WI38 (cell line): Measurements from ENCODE around the gene MZF1.

ENCODE experiments used
- H3K4me3 ChIP-seq: 2 replicates; pipeline ENCODE4 v1.5.1; 2011; ENCODE audit warnings: low read depth, mild to moderate bottlenecking, control low read depth, low read length
- CTCF ChIP-seq: IDR thresholded peaks from 2 replicates; pipeline ENCODE4 v1.5.1; 2012; ENCODE audit warnings: low read depth, mild to moderate bottlenecking, control low read depth, low read length

The MZF1 gene

GRCh38 chr19:58514564-58515022, 58.5 kb downstream of the MZF1 start:
- H3K4me3 ChIP-seq = no peak overlapping the region; the same call in 1 of the 2 replicates
- no peak for TF ChIP-seq CTCF

GRCh38 chr19:58513694-58514563, 59.2 kb downstream of the MZF1 start:
- TF ChIP-seq CTCF = peak; percentile 55
- H3K4me3 ChIP-seq = no peak overlapping the region; the same call in 1 of the 2 replicates

GRCh38 chr19:58513213-58513693, 59.9 kb downstream of the MZF1 start:
- H3K4me3 ChIP-seq = no peak overlapping the region
- TF ChIP-seq CTCF = no peak
